Panc1 (cell line): ENCODE measurements around the gene SLC4A8.

Experiments used
- CTCF ChIP-seq: fragments of 450-650 bp; IDR thresholded peaks from 2 replicates; pipeline ENCODE4 v1.5.1; 2017; ENCODE audit warnings: mild to moderate bottlenecking
- POLR2AphosphoS5 ChIP-seq: IDR thresholded peaks from 2 replicates; pipeline ENCODE4 v1.6.1; 2012; ENCODE audit warnings: mild to moderate bottlenecking, low read depth, low read length, moderate library complexity
- REST ChIP-seq, 2 experiments: IDR thresholded peaks; 2 replicates each; pipeline ENCODE4 v1.6.1; 2011 to 2012; ENCODE audit warnings: low read depth in 2 of 2, control low read depth in 1 of 2, low read length in 1 of 2, mild to moderate bottlenecking in 1 of 2, moderate library complexity in 1 of 2; ENCODE audit not compliant: insufficient read depth in 1 of 2
- SIN3A ChIP-seq: IDR thresholded peaks from 2 replicates; pipeline ENCODE4 v1.6.1; 2012; ENCODE audit warnings: low read depth, mild to moderate bottlenecking, low read length, moderate library complexity, borderline replicate concordance; ENCODE audit not compliant: insufficient read depth

GRCh38 chr12:51547606-51548005, 123.0 kb downstream of the SLC4A8 start:
- TF ChIP-seq SIN3A, result no peak
- no peak for TF ChIP-seq CTCF
- TF ChIP-seq POLR2AphosphoS5, result no peak
- TF ChIP-seq REST (IDR thresholded peaks at IDR 0.05; ENCODE audit: insufficient read depth in 1 of 2, low read depth in 2 of 2, low read length in 1 of 2), result no peak
